Cardiac fibroblast (primary cell): ENCODE results near the gene ASZ1.

Source experiments
- DNase-seq, 2 donors: peaks; one replicate each; pipeline versions ENCODE4 v3.0.0 to v3.0.0-alpha.2; 2010; ENCODE audit warnings: low read depth in 2 of 2
- H3K4me3 ChIP-seq, 2 donors: replicated peaks in 1 of 2; 1 replicate in 1 of 2; 2 replicates in 1 of 2; pipeline ENCODE4 v1.5.1; 2011; ENCODE audit warnings: low read depth in 2 of 2, low read length in 2 of 2, mild to moderate bottlenecking in 2 of 2, moderate library complexity in 1 of 2
- TF ChIP-seq, protein P1 (sequence below): IDR thresholded peaks from one replicate; pipeline ENCODE4 v1.5.1; 2011; ENCODE audit warnings: low read depth, mild to moderate bottlenecking, low read length, inconsistent platforms

The ASZ1 gene

DNA sequence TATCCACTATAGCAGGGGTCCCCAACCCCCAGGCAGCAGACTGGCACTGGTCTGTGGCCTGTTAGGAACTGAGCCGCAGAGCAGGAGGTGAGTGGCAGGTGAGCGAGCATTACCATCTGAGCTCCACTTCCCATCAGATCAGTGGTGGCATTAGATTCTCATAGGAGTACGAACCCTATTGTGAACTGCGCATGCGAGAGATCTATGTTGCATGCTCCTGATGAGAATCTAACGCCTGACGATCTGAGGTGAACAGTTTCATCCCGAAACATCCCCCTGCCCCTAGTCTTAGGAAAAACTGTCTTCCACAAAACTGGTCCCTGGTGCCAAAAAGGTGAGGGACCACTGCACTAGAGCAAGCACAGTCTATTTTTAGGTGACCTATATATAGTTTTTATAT lies 23.6 kb downstream of the ASZ1 start:
- no peak for DNase-seq
- TF ChIP-seq, protein P1, sequence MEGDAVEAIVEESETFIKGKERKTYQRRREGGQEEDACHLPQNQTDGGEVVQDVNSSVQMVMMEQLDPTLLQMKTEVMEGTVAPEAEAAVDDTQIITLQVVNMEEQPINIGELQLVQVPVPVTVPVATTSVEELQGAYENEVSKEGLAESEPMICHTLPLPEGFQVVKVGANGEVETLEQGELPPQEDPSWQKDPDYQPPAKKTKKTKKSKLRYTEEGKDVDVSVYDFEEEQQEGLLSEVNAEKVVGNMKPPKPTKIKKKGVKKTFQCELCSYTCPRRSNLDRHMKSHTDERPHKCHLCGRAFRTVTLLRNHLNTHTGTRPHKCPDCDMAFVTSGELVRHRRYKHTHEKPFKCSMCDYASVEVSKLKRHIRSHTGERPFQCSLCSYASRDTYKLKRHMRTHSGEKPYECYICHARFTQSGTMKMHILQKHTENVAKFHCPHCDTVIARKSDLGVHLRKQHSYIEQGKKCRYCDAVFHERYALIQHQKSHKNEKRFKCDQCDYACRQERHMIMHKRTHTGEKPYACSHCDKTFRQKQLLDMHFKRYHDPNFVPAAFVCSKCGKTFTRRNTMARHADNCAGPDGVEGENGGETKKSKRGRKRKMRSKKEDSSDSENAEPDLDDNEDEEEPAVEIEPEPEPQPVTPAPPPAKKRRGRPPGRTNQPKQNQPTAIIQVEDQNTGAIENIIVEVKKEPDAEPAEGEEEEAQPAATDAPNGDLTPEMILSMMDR: no peak
- H3K4me3 ChIP-seq: no peak overlapping the region

DNA sequence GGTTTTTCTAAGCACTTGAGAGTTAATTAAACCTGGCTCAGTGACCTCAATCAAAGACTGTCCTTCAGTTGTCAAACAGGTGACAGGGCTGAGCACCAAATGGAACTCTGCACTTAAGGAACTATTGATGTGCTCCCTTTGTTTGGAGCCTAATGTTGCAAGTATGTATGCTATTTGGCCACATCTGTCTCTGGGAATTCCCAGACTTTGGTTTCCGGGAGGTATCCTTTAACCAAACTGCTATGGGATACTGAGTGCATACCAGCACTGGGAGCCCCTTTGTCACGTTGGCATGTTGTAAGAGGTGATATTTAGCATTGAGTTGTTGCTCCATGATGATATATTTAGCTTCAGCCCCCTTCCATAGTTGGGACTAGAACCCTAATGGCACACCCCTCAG lies 25.2 kb downstream of the ASZ1 start:
- peak in 1 of 2 donors; percentile 29 for DNase-seq
- H3K4me3 ChIP-seq: no peak overlapping the region
- TF ChIP-seq, protein P1: no peak

DNA sequence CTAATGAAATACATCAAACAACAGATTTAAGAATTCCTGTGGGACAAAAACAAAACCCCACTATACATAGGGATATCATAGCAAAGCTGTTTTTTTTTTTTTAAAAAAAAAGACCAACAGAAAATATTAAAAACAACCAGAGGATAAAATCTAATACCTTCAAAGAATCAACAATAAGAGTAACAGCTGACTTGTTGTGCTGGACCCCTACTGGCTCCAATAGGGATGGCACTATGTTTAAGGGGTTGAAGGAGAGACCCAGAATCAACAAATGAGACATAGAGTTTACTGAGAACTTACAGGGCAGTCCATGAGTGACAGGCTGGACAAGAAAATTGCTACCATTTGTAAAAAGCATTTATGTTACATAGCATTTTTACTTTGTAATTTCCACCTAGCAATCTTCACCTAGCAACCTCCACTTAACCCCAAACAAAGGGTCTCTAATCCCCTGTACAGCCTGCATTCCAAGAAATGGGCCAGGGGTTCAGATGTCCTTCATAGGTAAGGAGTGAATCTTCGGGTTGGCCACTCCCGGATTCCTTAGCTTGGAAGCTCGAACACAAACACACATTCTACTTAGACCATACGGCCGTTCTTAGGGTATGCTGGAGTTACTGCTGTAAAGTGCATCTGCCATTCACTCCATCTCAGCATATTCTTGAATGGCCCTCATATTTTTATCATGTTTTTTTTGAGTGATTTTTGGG lies 25.8 kb downstream of the ASZ1 start:
- TF ChIP-seq, protein P1: peak; percentile 55
- no peak overlapping the region for H3K4me3 ChIP-seq
- DNase-seq: peak; percentile 8 to 19

DNA sequence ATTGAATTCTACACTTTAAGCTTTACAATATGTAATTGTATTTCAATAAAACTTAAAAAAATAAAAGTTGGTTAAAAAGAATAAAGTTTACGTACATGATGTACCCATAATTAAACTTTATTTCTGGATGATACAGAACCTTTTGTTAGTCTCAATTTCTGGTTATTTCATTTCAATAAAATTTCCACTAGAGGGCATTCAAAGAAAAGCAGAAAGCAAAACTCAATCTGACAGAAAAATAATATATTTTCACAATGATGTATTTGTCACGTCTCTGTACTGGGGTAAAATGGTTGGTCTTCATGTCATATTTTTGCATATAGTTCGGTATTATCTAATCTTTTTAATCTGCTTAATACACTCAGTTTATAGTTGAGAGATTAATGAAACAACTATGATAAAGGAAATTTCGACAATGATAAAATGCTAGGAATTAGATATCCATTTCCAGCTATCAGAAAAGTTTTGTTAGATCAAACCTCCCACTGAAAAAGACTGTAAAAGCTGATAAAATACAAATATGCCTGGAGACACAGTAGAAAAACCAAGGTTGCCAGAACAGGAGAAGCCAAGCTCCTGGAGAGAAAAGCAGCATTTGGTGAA lies 27.4 kb downstream of the ASZ1 start:
- TF ChIP-seq, protein P1: peak; percentile 30
- H3K4me3 ChIP-seq: no peak overlapping the region
- peak; percentile 15 to 19 for DNase-seq

DNA sequence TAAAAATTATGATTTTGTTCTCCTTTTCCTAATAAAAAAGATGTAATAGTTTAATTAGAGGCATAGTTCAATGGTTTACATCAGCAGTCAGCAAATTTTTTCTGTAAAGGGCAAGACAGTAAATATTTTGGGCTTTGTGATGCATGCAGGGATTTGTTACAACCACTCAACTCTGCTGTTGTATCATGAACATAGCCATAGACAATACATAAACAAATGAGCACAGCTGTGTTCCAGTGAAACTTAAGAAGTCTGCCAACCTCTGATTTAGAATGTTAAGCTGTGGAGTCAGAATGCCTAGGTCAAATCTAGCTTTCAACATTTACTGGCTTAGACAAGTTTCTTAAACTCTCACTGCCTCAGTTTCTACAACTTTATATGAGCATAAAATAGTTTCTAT lies 31.6 kb downstream of the ASZ1 start:
- no peak overlapping the region for H3K4me3 ChIP-seq
- no peak for DNase-seq
- TF ChIP-seq, protein P1: no peak

DNA sequence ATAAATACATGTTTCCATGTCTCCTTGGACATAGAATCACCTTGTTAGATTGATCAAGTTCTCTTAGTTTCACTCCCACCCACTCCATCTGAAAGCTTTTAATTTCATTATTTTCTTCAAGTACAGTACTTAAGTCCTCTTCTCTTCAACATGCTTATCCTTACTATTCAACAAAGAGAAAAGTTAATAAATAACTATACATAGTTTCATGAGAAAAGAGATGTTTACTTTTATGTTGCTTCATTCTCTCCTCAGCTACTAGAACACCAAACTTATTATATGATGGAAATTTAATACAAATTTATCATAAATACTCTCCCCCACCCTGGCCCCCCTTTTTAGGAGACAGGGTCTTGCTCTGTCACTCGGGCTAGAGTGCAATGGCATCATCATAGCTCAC lies 33.5 kb downstream of the ASZ1 start:
- TF ChIP-seq, protein P1: no peak
- DNase-seq: no peak
- H3K4me3 ChIP-seq: no peak overlapping the region
